ACC112 (cell line): ENCODE results near the gene PCP2.
A peak's percentile ranks its signal among the peaks of the same experiment; 100 is the strongest.

Experiments
- H2AFZ ChIP-seq: fragments of 200-600 bp; sonication (generic); one replicate; pipeline ENCODE4 v1.6.0; 2017; ENCODE audit warnings: antibody characterized with exemption, low read length; ENCODE audit not compliant: unreplicated experiment
- H3K27ac ChIP-seq: fragments of 200-600 bp; sonication (generic); 2 replicates; pipeline ENCODE4 v1.5.1; 2014; ENCODE audit warnings: low read depth, mild to moderate bottlenecking, antibody characterized with exemption, low read length, moderate library complexity
- H3K27me3 ChIP-seq: fragments of 200-600 bp; sonication (generic); 2 replicates; pipeline ENCODE4 v1.6.1; 2014; ENCODE audit warnings: mild to moderate bottlenecking, antibody characterized with exemption, low read length, moderate library complexity, mixed read lengths; ENCODE audit not compliant: insufficient read depth
- H3K36me3 ChIP-seq: fragments of 200-600 bp; sonication (generic); 2 replicates; pipeline ENCODE4 v1.6.1; 2016; ENCODE audit warnings: mild to moderate bottlenecking, antibody characterized with exemption, low read length, moderate library complexity, mixed read lengths; ENCODE audit not compliant: insufficient read depth
- H3K4me1 ChIP-seq: fragments of 200-600 bp; sonication (generic); one replicate; pipeline ENCODE4 v1.6.1; 2016; ENCODE audit warnings: low read length, mixed read lengths; ENCODE audit not compliant: insufficient read depth, unreplicated experiment, control insufficient read depth
- H3K4me3 ChIP-seq: fragments of 200-600 bp; sonication (generic); 2 replicates; pipeline ENCODE4 v1.5.1; 2014; ENCODE audit warnings: mild to moderate bottlenecking, low read depth, low read length
- H3K79me2 ChIP-seq: fragments of 200-600 bp; sonication (generic); one replicate; pipeline ENCODE4 v1.6.0; 2016; ENCODE audit warnings: low read length; ENCODE audit not compliant: control insufficient read depth, unreplicated experiment, insufficient read depth

PCP2 gene

DNA sequence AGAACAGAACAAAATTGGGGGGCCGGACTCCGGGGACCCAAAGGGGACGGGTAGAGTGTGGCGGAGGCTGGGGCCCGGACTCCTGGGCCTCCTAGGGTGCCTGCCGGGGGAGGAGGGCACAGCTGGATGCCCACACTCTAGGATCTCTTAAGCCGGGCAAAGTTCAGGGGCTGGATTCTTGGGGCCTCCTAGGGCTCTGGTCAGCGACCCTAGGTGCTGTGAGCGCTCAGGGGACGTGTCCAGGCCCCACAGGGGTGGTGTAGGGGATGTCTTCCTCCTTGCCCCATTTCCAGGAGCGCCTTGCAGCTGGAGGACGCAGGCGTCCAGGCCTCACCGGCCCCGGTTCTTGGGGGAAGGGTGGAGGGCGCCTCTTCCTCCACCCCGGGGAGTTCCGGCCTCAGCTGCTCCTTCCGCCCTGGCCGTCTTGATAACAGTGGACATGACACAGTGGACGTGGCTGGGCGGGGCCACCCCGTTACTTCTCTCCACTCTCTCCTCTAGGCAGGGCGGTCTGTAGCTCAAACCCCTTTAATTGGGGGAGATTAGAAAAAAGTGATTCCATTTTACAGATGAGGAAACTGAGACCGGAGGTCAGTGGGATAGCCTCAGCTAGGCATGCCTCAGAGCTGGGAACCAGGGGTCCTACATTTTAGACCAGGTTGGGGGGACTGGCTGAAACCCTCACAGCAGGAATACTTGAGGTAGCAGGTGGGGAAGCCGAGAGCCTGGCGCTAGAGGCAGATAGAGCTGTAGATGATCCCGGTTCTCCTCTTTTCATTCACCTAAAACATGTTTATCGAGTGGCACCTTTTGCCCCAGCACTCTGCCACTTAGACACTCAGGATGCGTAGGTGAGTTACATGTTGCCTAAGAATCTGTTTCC lies 4.1 kb upstream of the PCP2 start:
- no peaks in the 10 kb centered on the region for H3K79me2 ChIP-seq
- H3K4me1 ChIP-seq: no peaks in the 10 kb centered on the region
- H2AFZ ChIP-seq: no peak overlapping the region
- peak overlapping the region; percentile 73 for H3K4me3 ChIP-seq
- H3K36me3 ChIP-seq: no peaks in the 10 kb centered on the region
- H3K27ac ChIP-seq: no peak overlapping the region
- no peaks in the 10 kb centered on the region for H3K27me3 ChIP-seq

DNA sequence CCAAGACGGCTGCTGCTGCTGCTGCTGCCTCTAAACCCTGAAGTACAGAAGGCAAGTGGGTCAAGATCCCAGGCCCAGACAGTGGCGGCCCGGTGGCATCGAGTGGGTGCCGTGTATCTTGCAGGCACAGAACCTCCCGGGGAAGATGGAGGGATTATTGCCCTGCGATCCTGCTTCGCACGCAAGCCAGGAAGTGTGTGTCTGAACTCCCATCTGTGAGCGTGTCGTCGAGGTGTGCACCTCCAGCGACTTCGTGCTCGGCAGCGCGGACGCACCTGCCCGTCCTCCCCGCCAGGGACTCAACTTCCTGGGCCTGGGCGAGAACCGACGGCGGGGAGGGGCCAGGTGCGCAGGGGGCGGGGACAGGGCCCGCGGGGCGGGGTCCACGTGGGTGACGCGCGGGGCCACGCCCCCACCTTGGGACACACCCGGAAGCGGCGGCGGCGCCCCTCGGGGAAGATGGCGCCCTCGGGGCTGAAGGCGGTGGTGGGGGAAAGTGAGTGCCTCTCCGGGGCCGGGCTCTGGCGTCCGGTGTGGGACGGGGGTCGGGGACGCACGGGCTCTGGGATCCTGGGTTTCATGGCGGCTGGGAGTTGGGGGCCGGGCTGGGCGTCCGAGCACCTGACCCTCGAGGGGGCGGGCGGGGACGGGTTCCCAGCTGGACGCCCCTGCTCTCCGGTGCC lies 3.3 kb upstream of the PCP2 start, which contains the start of gene STXBP2:
Gene STXBP2 (plus strand): TSS at position 420 of the 683 bp plus-strand sequence. CDS start 40 bp downstream, at position 460.
- Histone ChIP-seq H3K79me2 (no peaks in the 10 kb centered on the region), H3K4me3 (peak within 1 kb of the TSS; percentile 73), H2AFZ (no peak within 1 kb of the TSS), H3K4me1 (no peaks in the 10 kb centered on the region), H3K27ac (no peak within 1 kb of the TSS), H3K36me3 (no peaks in the 10 kb centered on the region), H3K27me3 (no peaks in the 10 kb centered on the region)

DNA sequence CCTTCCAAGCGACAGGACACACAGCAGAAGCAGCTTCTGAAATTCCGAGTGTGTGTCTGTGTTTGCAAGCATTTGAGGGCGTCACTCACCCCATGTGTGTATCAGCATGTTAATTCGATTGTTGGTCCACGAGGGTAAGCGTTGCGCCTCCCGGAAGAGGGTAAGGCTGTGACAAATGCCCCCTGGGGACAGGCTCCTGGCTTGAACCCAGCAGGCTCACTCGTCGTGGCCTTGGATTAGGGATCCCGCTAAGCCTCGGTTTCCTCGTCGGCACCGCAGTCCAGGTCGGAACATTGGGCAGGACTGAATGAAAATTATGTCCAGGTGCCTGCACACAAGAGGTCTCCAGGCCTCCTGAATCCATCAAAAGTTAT lies 2.8 kb upstream of the PCP2 start:
- Histone ChIP-seq H3K27ac (no peak overlapping the region), H2AFZ (no peak overlapping the region), H3K4me3 (peak overlapping the region; percentile 73), H3K79me2 (no peaks in the 10 kb centered on the region), H3K27me3 (no peaks in the 10 kb centered on the region), H3K36me3 (no peaks in the 10 kb centered on the region), H3K4me1 (no peaks in the 10 kb centered on the region)

DNA sequence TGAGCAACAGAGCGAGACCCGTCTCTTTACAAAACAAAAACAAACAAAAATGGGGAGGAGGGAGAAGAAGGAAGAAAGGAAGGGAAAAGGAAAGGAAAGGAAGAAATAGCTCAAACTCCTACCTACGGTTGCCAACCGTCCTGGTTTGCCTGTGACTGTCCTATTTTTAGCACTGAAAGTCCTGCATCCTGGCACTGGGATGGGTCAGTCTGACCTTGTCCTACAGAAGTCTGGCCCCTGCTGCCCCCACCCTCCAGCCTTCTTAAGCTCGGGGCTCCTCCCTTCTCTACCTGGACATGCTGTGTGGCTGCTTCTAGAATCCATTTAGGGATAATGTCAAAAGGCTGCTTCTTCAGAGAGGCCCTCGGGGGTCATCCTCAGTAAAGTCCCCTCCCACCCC lies 2.2 kb upstream of the PCP2 start:
- no peaks in the 10 kb centered on the region for H3K36me3 ChIP-seq
- H3K27me3 ChIP-seq: no peaks in the 10 kb centered on the region
- no peaks in the 10 kb centered on the region for H3K4me1 ChIP-seq
- H3K79me2 ChIP-seq: peaks cover 5% of the 10 kb centered on the region
- H3K27ac ChIP-seq: no peak overlapping the region
- H3K4me3 ChIP-seq: no peak overlapping the region
- no peak overlapping the region for H2AFZ ChIP-seq

DNA sequence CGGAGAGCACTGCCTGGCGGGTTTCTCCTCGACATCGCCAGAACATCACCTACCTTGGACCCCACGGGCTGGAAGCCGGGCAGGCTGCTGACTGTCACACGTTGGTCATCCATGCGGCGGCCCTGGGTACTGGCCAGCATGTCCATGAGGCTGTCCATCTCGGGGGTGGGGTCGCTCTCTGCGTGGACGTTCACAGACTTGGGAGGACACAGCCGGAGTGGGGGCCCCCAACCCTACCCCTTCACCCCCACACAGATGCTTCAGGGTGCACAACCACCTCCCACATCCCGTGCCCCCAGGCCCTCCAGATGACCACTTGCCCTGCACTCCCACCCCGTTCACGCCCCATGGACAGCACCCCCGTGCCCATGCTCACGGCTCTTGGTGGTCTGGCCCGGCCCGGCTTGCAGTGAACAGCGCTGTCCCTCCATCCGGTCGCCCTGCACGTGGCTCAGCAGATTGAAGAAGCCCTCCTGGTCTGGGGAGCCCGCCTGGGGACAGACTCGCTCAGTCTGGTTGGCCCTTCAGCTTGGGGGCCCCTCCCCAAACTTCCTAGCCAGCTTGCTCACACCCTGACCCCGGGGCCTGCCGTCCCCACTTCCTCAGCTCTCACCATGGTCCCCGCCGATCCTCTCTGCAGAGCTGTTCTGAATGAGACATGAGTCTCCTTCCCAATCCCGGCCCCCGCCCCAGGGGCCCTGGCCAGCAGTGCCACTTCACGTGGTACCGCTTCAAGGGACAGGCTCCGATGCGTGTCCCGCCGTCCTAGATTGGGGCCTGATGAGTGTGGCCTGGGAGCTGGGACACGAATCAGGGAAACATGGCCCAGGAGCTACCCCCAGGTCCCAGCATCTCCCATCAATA lies 947 bp downstream of the PCP2 start:
- Histone ChIP-seq H3K36me3 (no peaks in the 10 kb centered on the region), H3K27me3 (no peaks in the 10 kb centered on the region), H3K27ac (no peak overlapping the region), H2AFZ (no peak overlapping the region), H3K4me3 (no peak overlapping the region), H3K79me2 (peaks cover 33% of the 10 kb centered on the region), H3K4me1 (no peaks in the 10 kb centered on the region)

DNA sequence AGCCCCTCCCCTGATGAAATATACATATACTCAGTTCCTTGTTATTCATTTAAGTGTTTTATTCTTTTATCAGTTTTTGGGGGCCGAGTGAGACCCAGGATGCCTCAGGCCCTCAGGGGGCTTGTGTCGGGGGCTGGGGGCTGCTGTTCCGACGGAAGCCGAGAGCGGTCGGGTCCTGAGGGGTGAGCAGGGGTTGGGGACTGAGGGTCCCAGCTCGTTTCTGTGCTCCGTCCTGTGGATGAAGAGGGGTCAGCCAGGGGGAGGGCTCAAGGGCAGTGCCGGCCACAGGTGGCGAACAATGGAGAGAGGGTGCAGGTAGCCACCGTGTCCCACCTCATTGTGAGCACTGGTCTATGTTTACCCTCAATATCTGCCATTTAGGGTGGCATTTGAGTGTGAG lies 1.9 kb downstream of the PCP2 start:
- no peak overlapping the region for H2AFZ ChIP-seq
- no peaks in the 10 kb centered on the region for H3K36me3 ChIP-seq
- no peak overlapping the region for H3K4me3 ChIP-seq
- no peak overlapping the region for H3K27ac ChIP-seq
- H3K27me3 ChIP-seq: no peaks in the 10 kb centered on the region
- H3K79me2 ChIP-seq: peaks cover 41% of the 10 kb centered on the region
- H3K4me1 ChIP-seq: no peaks in the 10 kb centered on the region

DNA sequence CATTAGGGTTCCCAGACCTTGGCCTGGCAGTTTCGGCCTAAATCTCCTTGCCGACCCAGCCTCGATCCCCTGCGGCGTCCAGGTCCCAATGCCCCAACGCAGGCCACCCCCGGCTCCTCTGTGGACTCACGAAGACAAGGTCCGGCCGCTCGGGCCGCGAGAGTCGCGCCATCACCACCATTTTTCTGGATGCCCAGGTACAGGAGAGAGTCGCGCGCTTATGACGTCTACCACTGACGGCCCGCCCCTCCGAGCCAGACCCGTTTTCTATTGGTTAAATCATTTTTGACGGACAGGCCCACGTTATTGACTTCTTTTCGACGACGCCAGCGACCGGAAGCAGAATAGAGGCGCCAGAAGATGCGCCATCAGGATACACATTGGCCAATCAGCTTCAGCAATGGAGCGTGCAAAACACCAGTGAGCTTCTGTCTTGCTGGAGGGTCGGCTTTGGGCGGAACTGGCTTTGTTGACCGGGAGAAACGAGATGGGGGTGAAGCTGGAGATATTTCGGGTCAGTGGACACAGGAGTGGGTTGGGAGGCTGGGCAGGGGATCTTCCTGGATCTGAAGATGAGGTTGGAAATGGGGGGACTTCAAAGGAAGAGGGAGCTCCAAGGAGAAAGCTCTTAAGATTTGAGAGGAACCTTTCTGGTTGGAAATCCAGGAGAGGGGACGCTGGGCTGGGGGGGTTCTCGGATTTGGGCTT lies 4.0 kb downstream of the PCP2 start, which contains the start of the genes PET100 and XAB2:
Gene PET100 (plus strand): TSS at position 447 of the 708 bp plus-strand sequence. CDS start 41 bp downstream, at position 488.
Gene XAB2 (minus strand): TSS at position 199 of the 708 bp plus-strand sequence. CDS start 18 bp downstream, at position 181.
- H3K36me3 ChIP-seq: no peaks in the 10 kb centered on the region
- H2AFZ ChIP-seq: peak within 1 kb of the TSS; percentile 92
- H3K27ac ChIP-seq: peak within 1 kb of the TSS; percentile 36; the same call in 1 of the 2 replicates
- peak within 1 kb of the TSS; percentile 98 for H3K4me3 ChIP-seq
- peaks cover 46% of the 10 kb centered on the region for H3K79me2 ChIP-seq
- H3K4me1 ChIP-seq: no peaks in the 10 kb centered on the region
- H3K27me3 ChIP-seq: no peaks in the 10 kb centered on the region

DNA sequence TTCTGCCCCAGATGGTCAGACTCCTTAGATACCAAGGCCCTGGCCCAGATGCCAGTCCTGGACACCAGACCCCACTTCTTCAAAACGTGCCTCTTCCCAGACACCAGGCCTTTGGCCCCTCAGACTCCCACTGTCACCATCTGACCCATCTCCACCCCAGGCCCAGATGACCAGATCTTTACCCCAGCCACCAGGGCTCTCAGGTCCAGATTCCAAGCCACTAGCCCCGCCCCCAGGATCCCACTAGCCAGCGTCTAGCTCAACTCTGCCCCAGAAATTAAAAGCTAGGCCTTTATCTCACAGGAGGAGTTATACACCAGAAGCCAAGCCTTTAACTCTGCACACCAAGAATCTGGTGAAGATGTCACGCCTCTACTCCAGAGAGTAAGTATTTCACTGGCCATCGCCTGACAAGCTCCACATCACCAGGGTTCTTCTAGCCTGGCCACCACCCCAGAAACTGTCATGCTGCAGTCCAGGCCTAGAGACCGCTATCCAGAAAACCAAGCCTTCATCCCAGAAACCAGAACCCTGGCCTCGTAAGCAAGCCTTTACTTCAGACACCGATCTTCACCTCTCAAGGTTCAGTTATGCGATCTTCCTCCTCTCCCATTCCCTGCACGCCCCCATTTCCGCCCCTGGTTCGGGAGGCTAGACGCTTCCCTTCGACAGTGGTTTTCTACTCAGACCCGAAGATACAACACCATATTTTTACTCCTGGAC lies 4.8 kb downstream of the PCP2 start:
- H3K4me3 ChIP-seq: peak overlapping the region; percentile 98
- peak overlapping the region; percentile 64 for H2AFZ ChIP-seq
- peak overlapping the region; percentile 36; the same call in 1 of the 2 replicates for H3K27ac ChIP-seq
- no peaks in the 10 kb centered on the region for H3K4me1 ChIP-seq
- H3K27me3 ChIP-seq: no peaks in the 10 kb centered on the region
- H3K36me3 ChIP-seq: no peaks in the 10 kb centered on the region
- H3K79me2 ChIP-seq: peaks cover 46% of the 10 kb centered on the region

DNA sequence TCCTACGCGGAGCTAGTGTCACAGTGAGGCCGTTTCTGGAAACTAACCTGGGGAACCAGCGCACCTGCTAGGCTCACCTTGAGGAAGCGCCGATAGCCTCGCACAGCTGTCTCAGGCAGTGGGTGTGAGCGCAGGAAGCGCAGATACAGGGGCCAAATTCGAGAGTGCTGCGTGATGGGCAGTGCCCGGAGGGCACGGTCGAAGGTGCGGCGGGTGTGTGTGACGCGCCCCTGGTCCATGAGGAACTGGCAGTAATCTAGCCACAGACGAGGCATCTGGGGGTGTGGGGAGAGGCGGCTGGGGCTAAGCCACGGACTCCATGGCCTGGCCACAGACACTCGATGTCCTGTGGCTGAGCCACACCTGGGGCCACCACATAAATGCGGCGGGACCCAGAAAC lies 6.4 kb downstream of the PCP2 start:
- Histone ChIP-seq H3K27me3 (no peaks in the 10 kb centered on the region), H3K27ac (no peak overlapping the region), H3K4me1 (no peaks in the 10 kb centered on the region), H3K79me2 (peaks cover 46% of the 10 kb centered on the region), H3K4me3 (no peak overlapping the region), H3K36me3 (no peaks in the 10 kb centered on the region; the same call in 1 of the 2 replicates), H2AFZ (no peak overlapping the region)
